Loucy (cell line): Measurements from ENCODE around the gene PRKACA.

ENCODE experiments used
- EZH2phosphoT487 ChIP-seq: fragments of 200-600 bp; IDR thresholded peaks from 2 replicates; pipeline ENCODE4 v1.6.1; 2018; ENCODE audit warnings: antibody characterized with exemption, mild to moderate bottlenecking, moderate library complexity, borderline replicate concordance
- TF ChIP-seq, protein P1 (sequence below): fragments of 200-600 bp; sonication (generic); conservative IDR thresholded peaks from 2 replicates; pipeline ENCODE4 v1.5.1; 2014; ENCODE audit warnings: mild to moderate bottlenecking, antibody characterized with exemption, low read length

DNA sequence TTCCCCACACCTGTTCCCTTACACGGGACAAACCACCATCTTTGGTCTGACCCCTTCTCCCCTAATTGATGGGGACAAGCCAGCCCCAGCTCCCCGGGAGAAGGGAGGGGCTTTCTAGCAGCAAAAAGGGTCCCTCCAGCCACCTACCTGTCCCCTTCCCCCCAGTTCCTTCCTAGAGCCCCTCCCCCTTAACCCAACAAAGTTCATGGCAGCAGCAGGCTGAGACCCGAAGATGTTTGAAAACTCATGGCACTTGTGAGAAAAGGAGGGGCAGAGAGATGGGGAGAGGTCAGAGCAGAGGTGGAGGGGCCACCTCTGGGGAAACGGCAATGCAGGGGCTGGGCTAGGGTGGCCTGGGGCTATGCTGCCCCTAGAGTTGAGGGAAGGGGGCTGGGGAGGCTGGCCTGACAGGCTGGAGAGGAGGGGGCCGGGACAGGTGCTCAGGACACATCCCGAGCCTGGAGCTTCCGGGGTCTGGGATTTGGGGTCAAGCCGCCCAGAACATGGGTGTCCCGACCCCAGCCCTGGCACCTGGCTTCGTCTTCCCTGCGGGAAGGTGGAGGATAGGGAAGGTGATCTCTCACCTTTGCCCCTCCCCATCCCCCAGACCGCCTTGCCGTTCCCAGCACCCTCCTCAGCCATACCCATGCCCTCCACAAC lies 31.3 kb upstream of the PRKACA start:
- TF ChIP-seq, protein P1, sequence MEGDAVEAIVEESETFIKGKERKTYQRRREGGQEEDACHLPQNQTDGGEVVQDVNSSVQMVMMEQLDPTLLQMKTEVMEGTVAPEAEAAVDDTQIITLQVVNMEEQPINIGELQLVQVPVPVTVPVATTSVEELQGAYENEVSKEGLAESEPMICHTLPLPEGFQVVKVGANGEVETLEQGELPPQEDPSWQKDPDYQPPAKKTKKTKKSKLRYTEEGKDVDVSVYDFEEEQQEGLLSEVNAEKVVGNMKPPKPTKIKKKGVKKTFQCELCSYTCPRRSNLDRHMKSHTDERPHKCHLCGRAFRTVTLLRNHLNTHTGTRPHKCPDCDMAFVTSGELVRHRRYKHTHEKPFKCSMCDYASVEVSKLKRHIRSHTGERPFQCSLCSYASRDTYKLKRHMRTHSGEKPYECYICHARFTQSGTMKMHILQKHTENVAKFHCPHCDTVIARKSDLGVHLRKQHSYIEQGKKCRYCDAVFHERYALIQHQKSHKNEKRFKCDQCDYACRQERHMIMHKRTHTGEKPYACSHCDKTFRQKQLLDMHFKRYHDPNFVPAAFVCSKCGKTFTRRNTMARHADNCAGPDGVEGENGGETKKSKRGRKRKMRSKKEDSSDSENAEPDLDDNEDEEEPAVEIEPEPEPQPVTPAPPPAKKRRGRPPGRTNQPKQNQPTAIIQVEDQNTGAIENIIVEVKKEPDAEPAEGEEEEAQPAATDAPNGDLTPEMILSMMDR = no peak
- no peak for TF ChIP-seq EZH2phosphoT487
